Measurements from ENCODE around the gene HOXC12.

The HOXC12 gene

GRCh38 chr12:53985692-53985993, 30.9 kb downstream of the HOXC12 start:
- no peak for DNase-seq

GRCh38 chr12:53985994-53986685, 31.4 kb downstream of the HOXC12 start:
- no peak for DNase-seq

DNA sequence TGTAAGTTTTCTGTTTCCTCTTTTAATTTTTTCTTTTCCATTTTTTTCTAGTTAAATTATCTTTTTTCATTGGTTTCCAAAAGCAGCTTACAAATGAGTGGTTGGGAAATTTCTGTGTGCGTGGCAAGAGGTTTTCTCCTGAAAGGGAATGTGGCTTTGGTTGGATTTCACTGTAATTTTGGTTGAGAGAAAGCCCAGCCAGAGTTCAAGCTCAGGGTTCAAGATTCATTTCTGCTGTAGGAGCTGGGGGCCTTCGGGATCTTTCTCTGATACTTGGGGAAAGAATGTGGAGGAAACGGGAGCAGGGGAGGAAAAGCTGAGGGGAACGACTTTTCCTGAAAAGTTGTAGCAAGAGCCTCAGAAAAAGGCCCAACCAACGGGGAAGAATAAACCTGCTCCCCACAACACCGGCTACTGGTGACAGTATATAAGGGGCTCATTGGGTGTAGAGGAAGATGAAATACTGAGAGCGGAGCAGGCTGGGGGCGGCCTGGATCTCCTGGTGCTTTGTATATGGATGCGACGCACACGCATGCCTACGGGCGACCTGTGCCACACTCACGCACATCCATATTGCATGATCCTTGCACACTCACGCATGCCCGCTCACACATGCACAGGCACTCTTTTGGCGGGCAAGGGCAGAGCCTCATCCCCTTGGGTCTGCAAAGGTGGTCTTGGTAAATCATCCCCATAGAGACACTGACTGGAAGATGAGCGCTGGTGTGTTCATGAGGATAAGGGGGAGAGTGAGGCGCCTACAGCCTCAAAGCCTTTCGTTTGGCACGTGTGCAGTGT, 32.2 kb downstream of the HOXC12 start:
- no peak for DNase-seq

GRCh38 chr12:53987787-53988230, 33.1 kb downstream of the HOXC12 start:
- no peak for DNase-seq

DNA sequence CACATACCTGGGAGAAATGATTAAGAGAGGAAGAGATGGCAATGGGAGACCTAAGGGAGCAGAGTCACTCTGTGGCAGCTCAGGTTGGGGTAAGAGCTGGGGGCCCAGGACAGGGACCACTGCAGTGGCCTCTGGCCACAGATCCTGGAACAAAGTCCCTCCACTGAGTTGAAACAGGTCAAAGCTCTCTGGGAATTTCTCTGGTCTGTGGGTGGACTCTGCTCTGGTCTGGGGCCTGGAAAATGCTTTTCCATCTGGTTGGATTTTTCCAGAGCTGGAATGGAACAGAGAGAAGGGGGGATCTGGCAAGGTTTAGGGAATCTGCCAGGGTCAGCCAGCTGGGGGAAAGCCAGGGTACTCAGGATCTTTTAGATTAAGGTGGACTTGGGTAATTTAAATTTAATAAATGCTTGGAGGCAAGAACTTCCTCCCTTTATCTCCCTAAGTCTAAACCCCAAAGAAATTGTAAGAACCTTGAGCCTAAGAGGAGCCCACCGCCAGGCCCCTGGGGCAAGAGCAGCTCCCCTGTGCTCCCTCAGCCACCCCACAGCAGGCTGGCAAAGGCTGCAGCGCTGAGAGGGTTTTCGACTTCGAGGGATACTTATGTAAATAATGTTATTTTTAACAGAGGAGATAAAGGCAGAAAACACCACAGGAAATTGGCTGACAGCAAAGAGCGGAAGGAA, 34.0 kb downstream of the HOXC12 start:
- no peak for DNase-seq

GRCh38 chr12:53989227-53990113, 34.8 kb downstream of the HOXC12 start:
- DNase-seq = peak; percentile 60 to 75 (median 62)

- no peak for DNase-seq
These were observed 35.8 kb downstream of the HOXC12 start for GRCh38 chr12:53990311-53991076.

GRCh38 chr12:53991077-53991460, 36.4 kb downstream of the HOXC12 start:
- DNase-seq = no peak

DNA sequence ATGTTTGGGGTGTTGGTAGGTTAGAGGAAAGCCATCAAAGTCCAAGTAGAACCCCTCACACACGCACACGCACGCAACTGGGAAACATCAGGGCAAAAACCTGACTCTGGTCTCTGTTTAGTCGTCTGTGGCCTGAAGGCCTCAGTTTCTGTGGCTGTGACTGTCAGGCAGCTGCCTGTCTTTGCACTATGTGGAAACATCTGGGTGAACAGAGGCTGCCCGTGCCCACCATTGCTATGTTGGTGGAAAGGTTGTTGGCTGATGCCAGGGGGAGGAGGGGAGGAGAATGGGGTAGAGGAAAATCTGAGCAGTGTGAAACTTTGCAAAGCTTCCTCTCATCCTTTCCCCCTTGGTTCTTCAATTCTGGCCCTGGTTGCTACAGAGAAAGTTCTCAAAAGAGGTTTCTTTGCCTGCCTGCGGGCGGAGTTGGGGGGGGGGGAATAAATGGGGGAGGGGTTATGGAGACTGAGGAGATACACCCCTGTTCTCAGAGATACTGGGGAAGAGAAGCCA, 37.7 kb downstream of the HOXC12 start:
- DNase-seq = no peak

DNA sequence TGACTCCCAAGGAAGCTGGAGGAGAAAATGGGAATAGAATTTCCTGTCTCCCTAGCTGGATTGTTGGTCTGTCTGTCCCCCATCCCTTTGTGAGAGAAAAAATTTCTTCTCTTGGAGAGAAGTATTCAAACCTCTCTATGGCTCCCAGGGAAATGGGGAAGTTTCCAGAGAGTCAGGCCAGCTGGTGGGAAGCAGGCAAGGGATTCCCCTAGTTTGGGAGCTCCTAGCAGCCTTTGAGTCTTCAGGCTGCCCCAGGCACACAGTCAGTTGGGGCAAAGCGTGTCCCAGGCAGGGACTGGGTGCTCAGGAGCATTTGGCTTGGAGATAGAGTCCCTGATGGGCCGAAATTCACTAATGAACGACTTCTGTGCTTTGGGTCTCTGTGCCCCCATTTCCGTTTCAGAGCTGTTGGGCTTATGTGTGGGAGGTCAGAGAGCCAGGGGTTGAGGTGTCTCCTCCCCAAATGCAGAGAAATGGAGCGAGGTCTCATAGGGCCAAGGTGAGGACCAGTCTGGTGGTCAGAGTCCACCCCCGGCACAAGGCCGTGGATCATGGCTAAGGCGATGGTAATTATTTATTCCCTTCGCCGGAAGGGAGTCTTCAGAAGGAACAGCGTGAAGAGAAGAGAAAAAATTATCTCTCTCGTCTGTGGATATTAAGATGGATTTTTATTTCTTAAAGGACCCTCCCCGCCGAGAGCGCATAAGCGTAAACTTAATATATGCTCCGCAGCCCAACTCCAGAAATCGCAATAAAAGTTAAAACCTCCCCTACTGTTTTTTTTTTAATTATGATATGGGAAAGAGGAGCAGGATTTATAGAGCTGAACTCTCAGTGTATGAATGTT, 38.7 kb downstream of the HOXC12 start:
- DNase-seq = peak in 2 of 3 donors; percentile 60 to 67

- DNase-seq = no peak
These were observed 39.2 kb downstream of the HOXC12 start for GRCh38 chr12:53994009-53994263.

DNA sequence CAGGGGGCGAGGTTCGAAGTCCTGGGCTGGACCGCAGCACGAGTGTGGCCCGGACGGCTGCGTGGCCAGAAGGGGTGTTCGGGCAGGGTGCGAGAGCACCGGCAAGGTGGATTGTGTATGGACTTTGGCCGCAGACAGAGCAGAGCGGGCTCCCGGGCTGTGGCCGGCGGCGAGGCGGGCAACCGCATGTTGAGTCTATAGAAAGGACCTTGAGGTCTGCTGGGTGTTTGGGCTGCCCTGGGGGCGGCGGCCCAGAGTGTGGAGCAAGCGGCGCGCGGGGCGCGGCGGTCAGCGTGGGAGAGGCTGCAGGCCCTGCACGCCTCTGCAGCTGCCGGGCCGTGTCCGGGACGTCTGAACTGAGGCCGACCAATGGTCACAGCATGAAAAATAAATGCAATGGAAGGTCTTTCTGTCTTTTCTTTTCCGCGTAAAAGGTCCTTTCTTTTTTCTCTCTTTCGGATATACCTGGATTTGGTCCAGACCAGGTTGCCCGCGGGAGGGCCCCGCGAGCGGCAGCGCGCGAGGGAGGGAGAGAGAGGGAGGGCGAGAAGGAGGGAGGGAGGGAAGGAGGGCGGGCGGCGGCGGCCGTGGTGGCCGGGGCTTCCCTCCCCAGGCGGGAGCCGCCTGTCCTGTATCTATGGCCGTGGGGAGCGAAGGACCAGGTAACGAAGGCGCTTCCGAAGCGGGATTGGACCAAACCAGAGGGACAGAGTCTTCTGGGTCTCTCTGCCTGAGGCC, 39.7 kb downstream of the HOXC12 start:
- no peak for DNase-seq

GRCh38 chr12:53995002-53995377, 40.3 kb downstream of the HOXC12 start:
- no peak for DNase-seq

DNA sequence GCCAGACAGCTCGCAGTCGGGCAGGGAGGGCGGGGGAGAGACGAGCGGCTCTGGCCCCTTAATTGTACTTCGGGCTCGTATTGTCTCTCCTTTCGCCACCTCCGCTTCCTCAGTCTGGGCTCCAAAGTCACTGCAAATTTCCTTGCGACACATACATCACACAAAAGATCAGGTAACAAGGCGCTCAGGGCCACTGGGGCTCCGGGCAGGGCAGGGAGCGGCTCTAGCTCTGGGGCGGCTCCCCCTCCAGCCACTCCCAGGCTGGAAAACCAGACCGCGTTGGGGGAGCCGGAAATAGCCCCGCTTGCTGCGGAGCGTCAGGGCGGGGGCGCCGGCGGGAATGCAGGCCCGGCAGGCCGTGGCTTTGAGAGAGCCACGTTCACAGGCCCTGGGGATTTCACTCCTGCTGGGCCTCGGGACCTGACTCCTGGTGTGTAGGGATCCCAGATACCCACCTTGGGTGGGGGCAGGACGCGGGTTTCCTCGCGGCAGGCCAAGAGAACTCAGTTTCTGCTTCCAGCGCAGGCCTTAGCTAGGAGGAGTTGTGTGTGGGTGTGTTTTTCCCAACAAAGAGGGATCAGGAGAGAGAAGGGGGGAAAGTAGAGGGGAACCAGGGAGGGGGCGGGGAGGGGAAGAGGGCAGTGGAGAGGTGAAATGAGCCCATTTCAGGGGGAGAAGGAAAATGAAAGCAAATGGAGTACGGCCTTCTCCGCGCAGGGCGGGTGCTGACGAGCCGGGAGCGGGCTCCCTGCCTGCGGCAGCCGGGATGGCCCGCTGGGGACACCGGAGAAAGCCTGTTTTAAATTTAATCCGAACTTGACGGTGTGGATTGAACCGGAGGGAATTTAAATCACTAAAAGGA, 40.9 kb downstream of the HOXC12 start:
- DNase-seq = peak; percentile 52 to 79 (median 56)

GRCh38 chr12:53996240-53997203, 41.8 kb downstream of the HOXC12 start:
- peak; percentile 63 to 75 (median 70) for DNase-seq

DNA sequence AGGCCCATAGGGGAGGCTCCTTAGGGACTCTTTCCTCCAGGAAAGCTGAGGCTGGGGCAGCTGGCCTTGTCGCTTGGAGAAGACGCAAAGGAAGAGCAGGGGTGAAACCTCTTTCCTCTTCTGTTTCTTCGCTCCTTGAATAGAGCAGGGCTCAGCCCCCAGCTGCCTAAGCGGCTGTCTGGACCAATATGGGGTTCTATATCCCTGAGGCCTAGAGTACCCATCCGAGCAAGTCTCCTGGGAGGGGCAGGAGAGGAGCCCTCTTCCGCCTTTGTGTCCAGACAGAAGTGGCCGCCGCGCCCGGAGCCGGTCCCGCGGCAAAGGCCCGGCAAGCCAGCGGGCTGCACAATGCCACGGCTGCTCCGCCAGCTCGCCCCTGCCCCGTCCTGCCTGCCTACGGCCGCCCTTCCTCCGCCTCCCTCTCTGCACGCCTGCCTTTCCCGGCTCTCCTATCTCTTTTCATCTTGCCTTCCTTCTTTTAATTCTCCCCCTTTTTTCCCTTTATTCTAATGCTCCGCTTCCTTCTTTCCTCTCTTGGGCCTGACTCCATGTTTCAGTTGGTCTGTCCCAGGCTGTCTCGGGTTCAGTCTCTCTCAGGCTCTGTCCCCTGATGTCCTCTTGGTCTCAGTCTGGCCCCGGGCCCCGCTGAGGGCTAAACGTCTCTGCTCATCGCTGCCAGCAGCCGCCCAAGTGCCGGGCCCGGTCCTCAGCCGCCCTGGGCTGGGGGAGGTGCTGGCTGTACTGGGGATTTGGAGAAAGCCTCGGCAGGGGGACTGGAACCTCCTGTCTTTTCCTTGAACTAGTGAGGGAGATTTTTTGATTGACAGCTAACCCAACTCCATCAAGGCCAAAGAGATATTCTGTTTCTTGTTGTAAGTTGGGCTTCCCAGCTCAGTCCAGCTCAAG, 42.8 kb downstream of the HOXC12 start:
- no peak for DNase-seq

Measured in suppressor macrophage treated with lipopolysaccharide for 1 hour (primary cell).